Endothelial cell of umbilical vein (primary cell): ENCODE results near the gene RABEP1. TPM values are rescaled to one million over a fixed set of nuclear protein-coding genes. Genes with fewer than 3 reads are reported as not detected.

Experiments
- BruUV-seq: library from RNA; stranded (reverse); fragments of 400-500 nt; replicated peaks from 2 replicates; lab custom pipeline; 2021; lab: Mats Ljungman, UMichigan
- CTCF ChIA-PET: fragments of 300-600, 350-600 bp; sonication (Branson Sonifier 250); formaldehyde crosslinking; loops from one replicate; lab custom pipeline; 2021; ENCODE audit warnings: antibody characterized with exemption, inconsistent platforms; lab: Charles Lee
- POLR2A ChIA-PET: fragments of 300-600, 350-600 bp; sonication (Branson Sonifier 250); formaldehyde crosslinking; loops from one replicate; lab custom pipeline; 2021; ENCODE audit warnings: antibody characterized with exemption, inconsistent platforms; lab: Charles Lee
- DNase-seq: peaks from one replicate; pipeline ENCODE4 v3.0.0-alpha.2; 2011; ENCODE audit warnings: low read depth, low spot score
- FAIRE-seq: peaks from 2 replicates; lab custom pipeline; 2011; peaks lifted over from hg19 to GRCh38; lab: Jason Lieb, UNC
- H2AFZ ChIP-seq: 2 replicates; pipeline ENCODE4 v1.6.0; 2012; ENCODE audit warnings: low read depth, low read length, control low read depth, inconsistent platforms
- H3K27ac ChIP-seq: 2 replicates; pipeline ENCODE4 v1.5.1; 2011; ENCODE audit warnings: low read depth, mild to moderate bottlenecking, control low read depth, low read length, moderate library complexity; ENCODE audit not compliant: insufficient read depth
- H3K27me3 ChIP-seq, 2 experiments: 2 replicates each; pipeline versions ENCODE4 v1.6.0 to v1.6.1; 2011; ENCODE audit warnings: low read length in 2 of 2, mixed read lengths in 1 of 2; ENCODE audit not compliant: control insufficient read depth in 2 of 2, insufficient read depth in 2 of 2
- H3K36me3 ChIP-seq, 2 experiments: 2 replicates in 1 of 2; 3 replicates in 1 of 2; pipeline ENCODE4 v1.5.1; 2011; ENCODE audit warnings: low read length in 2 of 2, mild to moderate bottlenecking in 1 of 2, moderate library complexity in 1 of 2; ENCODE audit not compliant: control insufficient read depth in 2 of 2, insufficient read depth in 2 of 2; ENCODE audit errors: extremely low read depth in 1 of 2
- H3K4me1 ChIP-seq: 3 replicates; pipeline ENCODE4 v1.5.1; 2011; ENCODE audit warnings: mild to moderate bottlenecking, low read length; ENCODE audit not compliant: control insufficient read depth, insufficient read depth; ENCODE audit errors: extremely low read depth
- H3K4me2 ChIP-seq: 2 replicates; pipeline ENCODE4 v1.6.1; 2011; ENCODE audit warnings: low read length, control low read depth, mixed read lengths; ENCODE audit not compliant: insufficient read depth
- H3K4me3 ChIP-seq, 3 experiments: fragments of 200-600 bp in 1 of 3; sonication (generic), shearing (Covaris generic) in 1 of 3; replicated peaks in 1 of 3; 2 replicates each; pipeline ENCODE4 v1.5.1; 2011 to 2016; ENCODE audit warnings: control low read depth in 3 of 3, low read length in 3 of 3, mild to moderate bottlenecking in 2 of 3, inconsistent platforms in 1 of 3, low read depth in 1 of 3, moderate library complexity in 1 of 3; ENCODE audit not compliant: insufficient read depth in 1 of 3
- H3K79me2 ChIP-seq: 2 replicates; pipeline ENCODE4 v1.6.0; 2012; ENCODE audit warnings: low read length, inconsistent platforms; ENCODE audit not compliant: control insufficient read depth, insufficient read depth
- H3K9ac ChIP-seq: replicated peaks from 2 replicates; pipeline ENCODE3; 2011; ENCODE audit warnings: low read length, control low read depth; ENCODE audit not compliant: insufficient read depth; ENCODE audit errors: extremely low read depth
- H3K9me1 ChIP-seq: replicated peaks from 3 replicates; pipeline ENCODE4 v1.6.0; 2011; ENCODE audit warnings: mild to moderate bottlenecking, low read length; ENCODE audit not compliant: control insufficient read depth, insufficient read depth; ENCODE audit errors: extremely low read depth
- H3K9me3 ChIP-seq: replicated peaks from 2 replicates; pipeline ENCODE4 v1.5.1; 2012; ENCODE audit warnings: low read length, inconsistent platforms; ENCODE audit not compliant: control insufficient read depth, insufficient read depth
- H4K20me1 ChIP-seq: replicated peaks from 2 replicates; pipeline ENCODE3; 2011; ENCODE audit warnings: mild to moderate bottlenecking, low read length; ENCODE audit not compliant: control insufficient read depth, insufficient read depth; ENCODE audit errors: extremely low read depth
- CTCF ChIP-seq, 2 donors: IDR thresholded peaks; 1 replicate in 1 of 2; 2 replicates in 1 of 2; pipeline ENCODE4 v1.5.1; 2011; ENCODE audit warnings: low read length in 2 of 2, mild to moderate bottlenecking in 2 of 2, moderate library complexity in 2 of 2, control low read depth in 1 of 2, inconsistent platforms in 1 of 2, low read depth in 1 of 2; ENCODE audit not compliant: insufficient read depth in 1 of 2; ENCODE audit errors: extremely low read depth in 1 of 2
- EZH2 ChIP-seq: IDR thresholded peaks from 2 replicates; pipeline ENCODE4 v1.6.1; 2012; ENCODE audit warnings: borderline replicate concordance, low read depth, mild to moderate bottlenecking, moderate library complexity, low read length, inconsistent platforms; ENCODE audit not compliant: severe bottlenecking
- FOS ChIP-seq: IDR thresholded peaks from 2 replicates; pipeline ENCODE4 v1.6.1; 2011; ENCODE audit warnings: mild to moderate bottlenecking, low read length, moderate library complexity, borderline replicate concordance; ENCODE audit not compliant: insufficient read depth
- GATA2 ChIP-seq: IDR thresholded peaks from 2 replicates; pipeline ENCODE4 v1.7.0; 2011; ENCODE audit warnings: low read depth, mild to moderate bottlenecking, moderate library complexity, mixed read lengths, low read length; ENCODE audit not compliant: insufficient read length, insufficient read depth
- JUN ChIP-seq: IDR thresholded peaks from 2 replicates; pipeline ENCODE4 v1.6.1; 2011; ENCODE audit warnings: borderline replicate concordance, low read depth; ENCODE audit not compliant: insufficient read length, insufficient read depth
- MAX ChIP-seq: IDR thresholded peaks from 2 replicates; pipeline ENCODE4 v1.6.1; 2011; ENCODE audit not compliant: insufficient read depth, insufficient read length
- MYC ChIP-seq: IDR thresholded peaks from one replicate; pipeline ENCODE4 v1.6.1; 2011; ENCODE audit warnings: mild to moderate bottlenecking, low read depth, low read length
- POLR2A ChIP-seq: IDR thresholded peaks from 2 replicates; pipeline ENCODE4 v1.6.1; 2012; ENCODE audit warnings: low read depth, mild to moderate bottlenecking, control low read depth, low read length
- POLR2AphosphoS5 ChIP-seq: IDR thresholded peaks from 2 replicates; pipeline ENCODE4 v1.6.1; 2012; ENCODE audit warnings: low read depth, mild to moderate bottlenecking, control low read depth, low read length, moderate library complexity; ENCODE audit not compliant: insufficient read depth
- dilution Hi-C: fragments of 300-500 bp; cut with MboI; formaldehyde crosslinking; loops from one replicate; pipeline ENCODE4 v1.15.0; 2019; ENCODE audit warnings: low sequenced_read_pairs; ENCODE audit not compliant: extremely low pct_ligation_motif_present
- intact Hi-C: fragments of 100-400 bp; cut with micrococcal nuclease; formaldehyde crosslinking; loops from one replicate; pipeline ENCODE4 v1.10.0; 2022
- polyA plus RNA-seq, 4 experiments: library from polyadenylated mRNA; depleted of rRNA in 3 of 4; stranded (reverse) in 3 of 4; unstranded in 1 of 4; fragments of >200 nt; gene quantifications; 2 replicates each; pipeline versions ENCODE4 v1.2.1 to v1.2.3, GENCODE V29; 2011 to 2012; ENCODE audit warnings: missing spikeins in 1 of 4
- total RNA-seq: library from RNA; stranded (reverse); gene quantifications from 2 replicates; pipeline ENCODE4 v1.2.3, GENCODE V29; 2021

The RABEP1 gene
- total and polyA plus RNA-seq, 2 donors (not counting 3 experiments of a cell fraction or from before 2014, with no cell fraction given): 10.1 to 54.8 TPM

- no TSS peak for BruUV-seq
- Histone ChIP-seq H3K9ac (no peak overlapping the region), H3K4me2 (no peak overlapping the region), H3K36me3 (peaks cover 4 to 15% of the 10 kb centered on the region in 2 experiments), H3K4me1 (no peaks in the 10 kb centered on the region), H3K4me3 (no peak overlapping the region), H3K79me2 (no peaks in the 10 kb centered on the region), H3K9me3 (no peaks in the 10 kb centered on the region), H3K9me1 (no peaks in the 10 kb centered on the region), H3K27me3 (no peaks in the 10 kb centered on the region), H4K20me1 (no peaks in the 10 kb centered on the region), H3K27ac (no peak overlapping the region), H2AFZ (no peak overlapping the region)
- intact Hi-C loops: no loop called here
- no peak for FAIRE-seq
- POLR2A ChIA-PET: interaction anchor here (0.5 kb wide), 1 partner anchor 287 kb away, joined by 3 read pairs; no protein-coding TSS in a partner anchor
- DNase-seq: no peak
- TF ChIP-seq JUN (no peak), CTCF (IDR thresholded peaks at IDR 0.05; ENCODE audit: extremely low read depth in 1 of 2, insufficient read depth in 1 of 2, low read depth in 1 of 2, low read length in 2 of 2) (no peak), POLR2AphosphoS5 (no peak), GATA2 (no peak), POLR2A (no peak), MAX (no peak), MYC (no peak), EZH2 (no peak), FOS (no peak)
- CTCF ChIA-PET: no interaction called here
- dilution Hi-C loops: no loop called here
Measured at GRCh38 chr17:5355421-5356129, 73.5 kb downstream of the RABEP1 start.
